ENCODE data around the gene AASS. TPM values are rescaled to one million over a fixed set of nuclear protein-coding genes. Genes with fewer than 3 reads are reported as not detected.

Gene AASS
- total and polyA plus RNA-seq, 4 donors: 10.8 to 95.4 (median 24.3) TPM

DNA sequence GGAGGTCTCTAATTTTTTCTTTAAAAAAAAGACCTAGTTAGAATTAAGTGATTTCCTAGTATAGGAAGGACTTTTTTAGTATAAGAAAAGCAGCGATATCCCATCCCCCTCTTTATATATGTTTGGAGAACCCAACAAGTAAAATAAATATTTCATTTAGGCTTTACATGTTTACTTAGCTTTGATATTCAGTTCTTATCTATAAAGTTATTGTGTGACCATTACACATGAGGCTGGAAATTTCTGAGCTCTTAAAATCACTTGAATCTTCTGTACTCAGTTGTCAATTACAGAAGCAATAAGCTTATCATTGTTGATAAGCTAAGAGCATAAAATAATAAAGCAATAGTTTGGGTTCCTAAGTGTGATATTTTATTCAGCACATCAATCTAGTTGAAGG, 89.7 kb downstream of the AASS start (continued):
- TF ChIP-seq JUND (IDR thresholded peaks at IDR 0.05): no peak

DNA sequence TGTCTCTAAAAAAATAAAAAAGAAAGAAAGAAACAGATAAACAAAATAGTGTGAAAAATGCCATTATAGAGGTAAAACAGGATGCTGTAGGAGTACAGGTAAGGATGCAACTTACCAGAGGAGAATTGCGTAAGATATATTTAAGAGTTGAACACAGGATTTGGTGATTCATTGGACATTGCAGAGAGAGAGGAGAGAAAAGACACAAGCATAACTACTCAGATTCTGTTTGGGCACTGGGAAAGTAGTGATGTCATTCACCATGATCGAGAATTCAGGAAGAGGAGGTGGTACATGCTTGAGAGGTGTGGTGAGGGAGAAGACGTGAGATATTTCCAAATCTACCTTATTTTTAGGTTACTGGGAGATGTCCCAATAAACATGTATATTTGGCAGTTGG, 97.6 kb downstream of the AASS start:
- DNase-seq (ENCODE audit: low spot score): no peak
- Histone ChIP-seq H3K9me3 (ENCODE audit: control insufficient read depth in 4 of 4, low read length in 3 of 4) (no peaks in the 10 kb centered on the region), H3K36me3 (ENCODE audit: control insufficient read depth in 4 of 4, insufficient read depth in 3 of 4, low read depth in 1 of 4, low read length in 3 of 4) (no peaks in the 10 kb centered on the region), H3K27ac (ENCODE audit: low read depth in 1 of 2, low read length in 2 of 2) (no peak overlapping the region), H3K9ac (ENCODE audit: low read depth in 1 of 2, low read length in 2 of 2) (no peak overlapping the region), H3K4me3 (ENCODE audit: low read depth in 1 of 3, low read length in 3 of 3) (no peak overlapping the region), H3K4me1 (ENCODE audit: control insufficient read depth in 4 of 4, insufficient read depth in 4 of 4, low read length in 3 of 4) (no peaks in the 10 kb centered on the region), H3K27me3 (ENCODE audit: control insufficient read depth in 4 of 4, insufficient read depth in 4 of 4, low read length in 3 of 4) (no peaks in the 10 kb centered on the region)
- WGBS: 87% methylated on average over 3 of the region's 3 CpGs
- TF ChIP-seq GABPA (IDR thresholded peaks at IDR 0.05 in 1 of 2, conservative IDR thresholded peaks at IDR 0.05 in 1 of 2) (no peak), YY1 (IDR thresholded peaks at IDR 0.05) (no peak), HNF4A (conservative IDR thresholded peaks at IDR 0.05) (no peak), NR2F2 (IDR thresholded peaks at IDR 0.05) (no peak), ATF3 (IDR thresholded peaks at IDR 0.05) (no peak), EGR1 (IDR thresholded peaks at IDR 0.05; ENCODE audit: low read depth in 2 of 2) (no peak), ZBTB33 (IDR thresholded peaks at IDR 0.05) (no peak), HNF4G (IDR thresholded peaks at IDR 0.05) (no peak)

GRCh38 chr7:122040147-122040546, 103.9 kb downstream of the AASS start:
- Histone ChIP-seq H3K27me3 (ENCODE audit: control insufficient read depth in 4 of 4, insufficient read depth in 4 of 4, low read length in 3 of 4) (no peaks in the 10 kb centered on the region), H3K4me1 (ENCODE audit: control insufficient read depth in 4 of 4, insufficient read depth in 4 of 4, low read length in 3 of 4) (no peaks in the 10 kb centered on the region), H3K9ac (ENCODE audit: low read depth in 1 of 2, low read length in 2 of 2) (no peak overlapping the region), H3K36me3 (ENCODE audit: control insufficient read depth in 4 of 4, insufficient read depth in 3 of 4, low read depth in 1 of 4, low read length in 3 of 4) (no peaks in the 10 kb centered on the region), H3K9me3 (ENCODE audit: control insufficient read depth in 4 of 4, low read length in 3 of 4) (no peaks in the 10 kb centered on the region), H3K27ac (ENCODE audit: low read depth in 1 of 2, low read length in 2 of 2) (no peak overlapping the region), H3K4me3 (ENCODE audit: low read depth in 1 of 3, low read length in 3 of 3) (no peak overlapping the region)
- DNase-seq (ENCODE audit: low spot score): no peak
- 88% methylated on average over 3 of the region's 3 CpGs for WGBS
- TF ChIP-seq RXRA (IDR thresholded peaks at IDR 0.05): no peak
- no peak for TF ChIP-seq YY1 (IDR thresholded peaks at IDR 0.05)
- TF ChIP-seq GABPA (IDR thresholded peaks at IDR 0.05 in 1 of 2, conservative IDR thresholded peaks at IDR 0.05 in 1 of 2): no peak
- no peak for TF ChIP-seq MAX (IDR thresholded peaks at IDR 0.05)
- TF ChIP-seq CTCF (IDR thresholded peaks at IDR 0.05; ENCODE audit: low read depth, low read length, missing input control): no peak
- TF ChIP-seq NR2F2 (IDR thresholded peaks at IDR 0.05): no peak
- no peak for TF ChIP-seq ATF3 (IDR thresholded peaks at IDR 0.05)
- TF ChIP-seq RAD21 (IDR thresholded peaks at IDR 0.05): no peak
- TF ChIP-seq JUND (IDR thresholded peaks at IDR 0.05): no peak
- no peak for TF ChIP-seq EGR1 (IDR thresholded peaks at IDR 0.05; ENCODE audit: low read depth in 2 of 2)

Measured in liver (tissue), 9 donors.